T-helper 17 cell (primary cell): ENCODE measurements around the gene SHROOM4. TPM values are rescaled to one million over a fixed set of nuclear protein-coding genes. Genes with fewer than 3 reads are reported as not detected.

Experiments
- total RNA-seq, 4 donors: library from RNA in 2 of 4; stranded (reverse) in 2 of 4; gene quantifications; one replicate each; pipeline ENCODE4 v1.2.3 and lab custom pipeline; 2022 to 2026

The SHROOM4 gene
- total RNA-seq, 2 donors from 2014 or later: 0.02 to 1.6 TPM

Other genes with a start within 250 kb of the SHROOM4 start
- not detected for gene BMP15, start 96.5 kb upstream of the SHROOM4 start, total RNA-seq